ENCODE results near the gene RNASE4.

DNA sequence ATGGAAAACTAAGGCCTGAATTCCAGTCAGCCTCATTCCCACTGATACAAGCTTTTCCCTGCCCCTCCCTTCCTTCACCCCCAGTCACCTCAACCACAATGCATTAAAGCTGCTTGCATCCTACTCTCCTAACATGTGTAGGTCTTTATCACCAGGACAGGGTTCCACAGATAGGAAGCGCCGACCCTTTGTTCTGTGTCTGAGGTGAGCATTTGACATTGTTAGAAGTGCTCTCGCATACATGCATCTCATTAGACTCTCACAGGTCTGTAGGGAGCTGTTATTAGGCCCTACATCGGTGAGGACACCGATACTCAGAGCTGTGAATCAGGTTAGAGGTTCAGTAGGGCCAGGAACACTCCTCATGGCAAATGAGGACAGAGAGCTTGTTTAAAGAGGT lies 48.1 kb downstream of the RNASE4 start:
- TF ChIP-seq, protein P1, sequence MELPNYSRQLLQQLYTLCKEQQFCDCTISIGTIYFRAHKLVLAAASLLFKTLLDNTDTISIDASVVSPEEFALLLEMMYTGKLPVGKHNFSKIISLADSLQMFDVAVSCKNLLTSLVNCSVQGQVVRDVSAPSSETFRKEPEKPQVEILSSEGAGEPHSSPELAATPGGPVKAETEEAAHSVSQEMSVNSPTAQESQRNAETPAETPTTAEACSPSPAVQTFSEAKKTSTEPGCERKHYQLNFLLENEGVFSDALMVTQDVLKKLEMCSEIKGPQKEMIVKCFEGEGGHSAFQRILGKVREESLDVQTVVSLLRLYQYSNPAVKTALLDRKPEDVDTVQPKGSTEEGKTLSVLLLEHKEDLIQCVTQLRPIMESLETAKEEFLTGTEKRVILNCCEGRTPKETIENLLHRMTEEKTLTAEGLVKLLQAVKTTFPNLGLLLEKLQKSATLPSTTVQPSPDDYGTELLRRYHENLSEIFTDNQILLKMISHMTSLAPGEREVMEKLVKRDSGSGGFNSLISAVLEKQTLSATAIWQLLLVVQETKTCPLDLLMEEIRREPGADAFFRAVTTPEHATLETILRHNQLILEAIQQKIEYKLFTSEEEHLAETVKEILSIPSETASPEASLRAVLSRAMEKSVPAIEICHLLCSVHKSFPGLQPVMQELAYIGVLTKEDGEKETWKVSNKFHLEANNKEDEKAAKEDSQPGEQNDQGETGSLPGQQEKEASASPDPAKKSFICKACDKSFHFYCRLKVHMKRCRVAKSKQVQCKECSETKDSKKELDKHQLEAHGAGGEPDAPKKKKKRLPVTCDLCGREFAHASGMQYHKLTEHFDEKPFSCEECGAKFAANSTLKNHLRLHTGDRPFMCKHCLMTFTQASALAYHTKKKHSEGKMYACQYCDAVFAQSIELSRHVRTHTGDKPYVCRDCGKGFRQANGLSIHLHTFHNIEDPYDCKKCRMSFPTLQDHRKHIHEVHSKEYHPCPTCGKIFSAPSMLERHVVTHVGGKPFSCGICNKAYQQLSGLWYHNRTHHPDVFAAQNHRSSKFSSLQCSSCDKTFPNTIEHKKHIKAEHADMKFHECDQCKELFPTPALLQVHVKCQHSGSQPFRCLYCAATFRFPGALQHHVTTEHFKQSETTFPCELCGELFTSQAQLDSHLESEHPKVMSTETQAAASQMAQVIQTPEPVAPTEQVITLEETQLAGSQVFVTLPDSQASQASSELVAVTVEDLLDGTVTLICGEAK (IDR thresholded peaks at IDR 0.05; ENCODE audit: borderline replicate concordance) = no peak
- TF ChIP-seq CEBPB (IDR thresholded peaks at IDR 0.05; ENCODE audit: borderline replicate concordance in 1 of 2, low read depth in 2 of 2, low read length in 2 of 2) = no peak
- TF ChIP-seq ASH2L (IDR thresholded peaks at IDR 0.05; ENCODE audit: borderline replicate concordance, low read depth) = no peak
- TF ChIP-seq REST (IDR thresholded peaks at IDR 0.05; ENCODE audit: low read depth, low read length) = no peak
- TF ChIP-seq MEF2A (IDR thresholded peaks at IDR 0.05; ENCODE audit: insufficient read depth, low read depth, low read length) = no peak
- TF ChIP-seq, protein P2, sequence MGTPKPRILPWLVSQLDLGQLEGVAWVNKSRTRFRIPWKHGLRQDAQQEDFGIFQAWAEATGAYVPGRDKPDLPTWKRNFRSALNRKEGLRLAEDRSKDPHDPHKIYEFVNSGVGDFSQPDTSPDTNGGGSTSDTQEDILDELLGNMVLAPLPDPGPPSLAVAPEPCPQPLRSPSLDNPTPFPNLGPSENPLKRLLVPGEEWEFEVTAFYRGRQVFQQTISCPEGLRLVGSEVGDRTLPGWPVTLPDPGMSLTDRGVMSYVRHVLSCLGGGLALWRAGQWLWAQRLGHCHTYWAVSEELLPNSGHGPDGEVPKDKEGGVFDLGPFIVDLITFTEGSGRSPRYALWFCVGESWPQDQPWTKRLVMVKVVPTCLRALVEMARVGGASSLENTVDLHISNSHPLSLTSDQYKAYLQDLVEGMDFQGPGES (IDR thresholded peaks at IDR 0.05) = no peak
- TF ChIP-seq, protein P3, sequence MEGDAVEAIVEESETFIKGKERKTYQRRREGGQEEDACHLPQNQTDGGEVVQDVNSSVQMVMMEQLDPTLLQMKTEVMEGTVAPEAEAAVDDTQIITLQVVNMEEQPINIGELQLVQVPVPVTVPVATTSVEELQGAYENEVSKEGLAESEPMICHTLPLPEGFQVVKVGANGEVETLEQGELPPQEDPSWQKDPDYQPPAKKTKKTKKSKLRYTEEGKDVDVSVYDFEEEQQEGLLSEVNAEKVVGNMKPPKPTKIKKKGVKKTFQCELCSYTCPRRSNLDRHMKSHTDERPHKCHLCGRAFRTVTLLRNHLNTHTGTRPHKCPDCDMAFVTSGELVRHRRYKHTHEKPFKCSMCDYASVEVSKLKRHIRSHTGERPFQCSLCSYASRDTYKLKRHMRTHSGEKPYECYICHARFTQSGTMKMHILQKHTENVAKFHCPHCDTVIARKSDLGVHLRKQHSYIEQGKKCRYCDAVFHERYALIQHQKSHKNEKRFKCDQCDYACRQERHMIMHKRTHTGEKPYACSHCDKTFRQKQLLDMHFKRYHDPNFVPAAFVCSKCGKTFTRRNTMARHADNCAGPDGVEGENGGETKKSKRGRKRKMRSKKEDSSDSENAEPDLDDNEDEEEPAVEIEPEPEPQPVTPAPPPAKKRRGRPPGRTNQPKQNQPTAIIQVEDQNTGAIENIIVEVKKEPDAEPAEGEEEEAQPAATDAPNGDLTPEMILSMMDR (IDR thresholded peaks at IDR 0.05 in 2 of 3, conservative IDR thresholded peaks at IDR 0.05 in 1 of 3; ENCODE audit: control insufficient read depth in 2 of 3, extremely low read depth in 1 of 3, insufficient read depth in 1 of 3, low read depth in 3 of 3, low read length in 3 of 3) = no peak
- no peak for TF ChIP-seq E2F8 (IDR thresholded peaks at IDR 0.05; ENCODE audit: low read depth, partially characterized antibody)
- no peak for TF ChIP-seq NFYA (IDR thresholded peaks at IDR 0.05; ENCODE audit: borderline replicate concordance, low read depth, low read length)

Data from GM12878 (cell line).